GM19035 (cell line): ENCODE results near the gene RASGRP2.

Experiments used
- ATAC-seq: cut with Tn5 transposase; IDR thresholded peaks from one replicate; pipeline ENCODE4 v1.9.1; 2021; ENCODE audit not compliant: unreplicated experiment

RASGRP2 gene

DNA sequence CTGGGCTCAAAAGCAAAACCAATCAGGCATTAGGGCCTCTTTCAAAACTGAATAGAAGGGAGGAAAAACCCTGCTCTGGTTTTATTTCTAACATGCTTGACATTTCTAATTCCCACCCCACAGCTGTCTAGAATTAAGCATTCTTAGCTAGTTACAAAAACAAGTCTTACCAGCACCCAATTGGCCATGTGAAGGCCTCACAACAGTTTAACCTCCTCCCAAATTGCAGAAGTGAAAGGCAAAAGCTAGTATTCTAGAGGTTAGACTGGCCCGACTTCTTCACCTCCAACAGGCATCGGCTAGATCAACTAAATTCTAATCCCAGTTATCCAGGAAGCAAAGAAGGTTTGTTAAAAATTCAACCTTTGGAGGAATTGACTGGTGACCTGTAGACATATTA is 27.9 kb upstream of the RASGRP2 start:
- ATAC-seq: no peak

DNA sequence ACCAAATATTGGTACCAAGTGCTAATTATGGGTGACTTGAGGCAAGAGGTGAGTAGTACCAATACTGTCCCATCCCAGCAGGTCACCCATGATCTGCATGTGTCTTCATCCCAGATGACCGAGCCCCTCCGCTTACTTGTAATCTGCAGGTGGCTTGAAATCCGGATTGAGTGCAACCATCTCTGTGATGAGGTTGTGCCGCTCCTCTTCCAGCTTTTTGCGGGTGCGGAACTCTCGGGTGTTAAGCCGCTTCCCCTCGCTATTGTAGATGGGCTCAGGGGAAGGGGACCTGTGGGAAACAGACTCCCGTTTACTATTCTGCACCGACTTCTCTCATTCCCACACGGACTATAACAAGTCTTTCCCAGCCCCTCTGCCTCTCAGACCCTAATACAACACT is 26.2 kb upstream of the RASGRP2 start:
- no peak for ATAC-seq

DNA sequence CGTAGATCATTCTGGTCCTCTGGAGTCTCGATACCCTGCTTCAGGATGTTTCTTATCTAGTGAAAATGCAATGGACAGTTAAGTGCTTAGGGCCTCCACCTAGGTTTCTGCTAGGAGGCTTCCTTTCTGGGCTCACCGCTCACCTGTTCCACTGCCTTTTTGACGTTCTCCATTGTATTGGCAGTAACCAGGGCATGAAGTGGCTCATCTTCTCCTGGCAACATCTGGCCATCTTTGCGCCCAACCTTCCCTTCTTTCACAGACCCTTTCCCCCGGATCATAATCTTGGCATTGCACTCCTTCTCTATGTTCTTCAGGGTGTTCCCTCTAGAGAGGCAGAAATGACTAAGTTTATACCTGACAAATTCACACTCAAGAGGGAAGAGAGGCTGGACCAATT is 25.3 kb upstream of the RASGRP2 start:
- ATAC-seq: no peak

- ATAC-seq: no peak
Measured at GRCh38 chr11:64768300-64768694, 24.4 kb upstream of the RASGRP2 start.

DNA sequence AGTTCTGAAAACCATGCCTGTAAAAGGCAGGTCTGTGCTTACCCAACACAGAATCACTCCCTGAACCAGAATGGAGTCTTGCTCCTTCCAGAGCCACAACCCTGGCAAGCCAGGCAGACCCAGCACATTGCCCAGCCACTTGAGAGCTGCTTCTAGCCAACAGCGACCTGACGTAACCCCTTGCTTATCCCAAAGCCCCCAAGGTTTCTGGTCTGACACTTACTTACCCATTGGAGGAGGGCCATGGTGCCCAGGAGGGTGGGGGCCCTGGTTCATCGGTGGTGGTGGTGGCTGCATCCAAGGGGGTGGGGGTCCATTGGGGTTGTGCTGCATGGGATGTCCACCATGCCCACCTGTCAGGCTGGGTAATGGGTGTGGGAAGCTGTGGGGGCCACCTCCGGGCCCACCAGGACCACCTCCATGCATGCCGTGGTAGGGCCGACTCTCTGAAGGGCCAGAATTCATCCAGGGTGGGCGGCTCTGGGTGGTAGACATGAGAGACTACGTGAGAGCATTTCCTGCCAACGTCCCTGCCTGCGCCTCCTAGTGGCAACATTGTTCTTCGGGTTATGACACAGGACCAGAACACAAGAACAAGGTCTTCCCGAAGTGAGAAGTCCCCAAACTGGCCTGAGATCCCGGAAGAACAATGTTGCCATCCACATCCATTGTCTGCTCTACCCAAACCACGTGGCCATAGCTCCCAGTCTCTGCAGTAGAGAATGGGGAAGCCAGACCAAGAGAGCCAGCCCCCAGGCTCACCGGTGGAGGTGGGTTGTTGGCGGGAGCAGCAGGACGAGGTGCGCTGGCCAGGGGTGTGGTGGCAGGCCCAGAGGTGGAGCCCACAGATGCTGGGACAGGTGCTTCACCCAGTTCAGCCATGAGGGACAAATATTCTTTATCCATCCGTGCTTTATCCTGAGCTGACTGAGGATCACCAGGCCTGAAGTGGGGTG is 23.7 kb upstream of the RASGRP2 start:
- no peak for ATAC-seq

- no peak for ATAC-seq
Measured at GRCh38 chr11:64766881-64767280, 22.9 kb upstream of the RASGRP2 start.

DNA sequence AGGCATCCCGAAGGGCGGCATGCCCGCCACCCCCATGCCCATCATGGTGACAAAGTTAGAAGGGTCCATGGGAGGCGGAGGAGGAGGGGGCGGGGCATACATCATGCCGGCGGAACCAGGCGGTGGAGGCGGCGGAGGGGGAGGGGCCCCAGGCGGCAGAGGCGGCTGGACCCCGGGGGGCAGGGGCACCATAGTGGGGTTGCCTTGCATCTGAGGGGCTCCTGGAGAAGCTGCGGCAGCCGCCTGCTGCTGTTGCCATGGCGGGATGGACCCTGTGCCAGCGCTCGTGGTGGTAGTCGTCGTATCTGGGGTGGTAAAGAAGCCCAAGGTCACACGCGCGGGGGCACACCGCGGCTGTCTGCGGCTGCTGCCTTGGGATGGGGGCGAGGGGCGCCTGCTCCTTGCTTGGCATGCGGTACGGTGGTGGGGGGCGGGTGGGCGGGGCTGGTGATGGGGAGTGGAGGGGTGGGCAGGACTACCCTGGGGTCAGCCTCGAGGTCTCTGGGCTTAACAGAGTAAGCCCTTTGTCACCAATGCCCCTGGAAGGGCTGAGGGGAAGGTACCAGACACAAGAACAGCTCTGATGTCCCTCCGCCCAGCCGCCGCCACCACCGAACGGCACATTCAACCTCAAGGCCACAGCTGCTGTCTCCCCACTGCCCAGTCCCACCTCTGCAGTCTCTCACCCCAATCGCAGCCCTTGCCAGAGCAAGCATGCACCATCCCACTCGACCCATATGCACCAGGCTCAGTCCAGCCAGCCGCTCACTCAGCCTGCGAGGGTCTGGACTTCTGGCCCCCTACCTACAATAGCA is 22.1 kb upstream of the RASGRP2 start:
- ATAC-seq: no peak

- no peak for ATAC-seq
Measured at GRCh38 chr11:64765291-64765850, 21.4 kb upstream of the RASGRP2 start.

DNA sequence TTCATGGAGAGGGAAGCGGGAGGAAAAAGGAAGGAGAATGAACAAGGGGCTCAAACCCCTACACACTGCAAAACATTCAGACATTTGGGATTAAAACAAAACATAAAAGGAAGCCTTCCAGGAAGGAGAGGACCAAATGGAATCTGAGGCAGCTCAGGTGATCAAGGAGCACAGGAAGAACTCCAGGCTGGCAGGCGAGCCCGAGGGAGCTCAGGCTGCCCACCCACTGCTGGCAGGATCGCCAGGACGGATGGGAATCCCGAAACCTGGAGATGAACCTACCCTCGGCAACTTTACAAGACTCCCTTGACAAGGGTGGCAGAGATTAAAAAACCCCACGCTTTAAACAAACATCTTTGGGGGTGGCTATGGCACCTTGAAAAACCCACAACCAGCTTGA is 20.8 kb upstream of the RASGRP2 start:
- ATAC-seq: no peak

DNA sequence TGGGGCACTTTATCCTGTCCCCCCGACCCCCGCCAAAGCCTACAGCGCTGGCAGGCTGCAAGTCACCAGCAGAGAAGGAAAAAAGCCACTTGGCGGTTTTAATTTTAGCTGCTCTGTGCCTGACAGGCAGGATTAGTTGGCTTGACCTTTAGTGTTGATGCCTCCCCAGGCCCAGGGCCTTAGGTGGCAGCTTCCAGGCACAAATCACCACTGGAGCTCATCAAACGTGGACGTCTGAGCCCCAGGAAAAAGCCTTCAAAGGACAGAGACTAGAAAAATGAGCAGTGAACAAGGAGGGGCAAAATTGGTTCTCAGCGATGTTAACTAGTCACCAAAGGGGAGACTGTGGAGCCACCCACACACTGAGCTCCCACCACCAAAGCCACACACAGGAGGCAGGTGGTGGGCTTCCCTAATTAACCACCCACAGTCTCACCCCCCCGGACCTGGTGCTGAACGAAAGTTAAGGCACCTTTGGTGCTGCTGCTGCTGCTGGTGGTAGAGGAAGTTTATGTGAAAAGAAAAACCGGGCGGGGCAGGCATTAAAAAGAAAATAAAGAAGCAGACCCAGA is 20.2 kb upstream of the RASGRP2 start:
- ATAC-seq: no peak

DNA sequence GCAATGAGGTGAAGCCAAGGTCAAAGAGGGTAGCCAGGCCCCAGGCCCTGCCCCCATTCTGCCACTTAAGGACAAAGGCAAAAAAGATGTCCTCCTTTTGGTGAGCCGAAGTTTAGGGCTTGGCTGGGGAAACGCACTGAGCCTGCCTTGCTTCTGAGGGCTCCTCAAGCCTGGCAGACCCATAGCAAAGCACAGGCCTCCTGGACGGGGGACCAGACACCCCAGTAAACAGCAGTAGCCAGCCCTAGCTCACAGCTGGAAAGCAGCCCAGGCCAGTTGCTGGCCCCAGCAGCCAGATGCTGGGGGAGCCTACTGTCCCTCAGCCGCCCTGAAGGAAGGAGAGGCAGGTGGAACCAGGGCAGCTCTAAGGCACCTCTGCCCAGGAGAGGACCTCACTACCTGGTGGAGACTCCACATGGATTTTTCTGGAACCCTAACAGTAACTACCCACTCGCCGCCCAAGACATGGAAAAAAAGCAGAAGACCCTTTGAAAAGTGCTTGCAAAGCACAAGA is 19.6 kb upstream of the RASGRP2 start:
- no peak for ATAC-seq

DNA sequence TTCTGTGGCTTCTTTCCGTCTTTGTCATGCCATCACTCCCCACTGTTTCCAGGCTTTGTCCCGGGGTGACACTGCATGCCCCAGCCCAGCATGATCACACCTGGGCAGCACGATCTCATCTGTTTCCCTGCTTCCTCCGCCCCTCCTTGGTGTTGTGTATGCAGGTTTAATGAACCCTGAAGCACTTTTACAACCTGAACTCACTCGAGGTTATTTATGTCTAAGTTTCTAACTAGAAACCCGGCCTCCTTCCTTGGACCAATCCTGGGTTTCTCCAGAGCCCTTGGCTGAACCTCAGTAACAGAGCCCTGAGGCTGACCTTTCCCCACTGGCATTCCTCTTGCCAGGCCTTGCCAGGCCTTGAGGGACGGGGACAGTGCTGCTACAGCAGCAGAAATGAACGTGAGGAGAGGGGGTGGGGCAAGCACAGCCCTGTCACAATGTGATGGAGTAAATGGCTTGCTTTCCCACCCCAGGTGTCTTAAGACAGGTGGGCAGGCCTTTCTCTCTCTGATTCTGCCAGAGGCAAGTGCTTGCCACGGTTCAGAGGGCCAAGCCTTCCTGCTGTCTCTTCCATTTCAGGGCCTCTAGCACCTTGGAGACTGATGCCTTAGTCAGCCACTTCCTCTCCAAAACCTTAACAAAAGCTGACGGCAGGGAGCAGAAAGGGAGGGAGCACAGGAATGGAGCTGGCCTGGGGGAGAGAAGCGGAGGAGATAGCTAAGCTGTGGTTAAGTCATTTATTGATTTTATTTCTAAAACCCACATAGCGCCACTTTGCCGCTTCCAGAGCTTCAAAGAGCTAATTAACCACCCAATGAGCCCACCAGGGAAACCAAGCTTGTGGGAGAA is 19.0 kb upstream of the RASGRP2 start:
- no peak for ATAC-seq

GRCh38 chr11:64762277-64762673 is 18.3 kb upstream of the RASGRP2 start:
- ATAC-seq: no peak

GRCh38 chr11:64760759-64761420 is 16.9 kb upstream of the RASGRP2 start:
- ATAC-seq: no peak

- ATAC-seq: no peak
Measured at GRCh38 chr11:64759722-64760719, 16.1 kb upstream of the RASGRP2 start, which contains the start of gene PYGM. TSS of gene PYGM (minus strand) at chr11:64759974. CDS start at chr11:64759898, 76 bp downstream.

DNA sequence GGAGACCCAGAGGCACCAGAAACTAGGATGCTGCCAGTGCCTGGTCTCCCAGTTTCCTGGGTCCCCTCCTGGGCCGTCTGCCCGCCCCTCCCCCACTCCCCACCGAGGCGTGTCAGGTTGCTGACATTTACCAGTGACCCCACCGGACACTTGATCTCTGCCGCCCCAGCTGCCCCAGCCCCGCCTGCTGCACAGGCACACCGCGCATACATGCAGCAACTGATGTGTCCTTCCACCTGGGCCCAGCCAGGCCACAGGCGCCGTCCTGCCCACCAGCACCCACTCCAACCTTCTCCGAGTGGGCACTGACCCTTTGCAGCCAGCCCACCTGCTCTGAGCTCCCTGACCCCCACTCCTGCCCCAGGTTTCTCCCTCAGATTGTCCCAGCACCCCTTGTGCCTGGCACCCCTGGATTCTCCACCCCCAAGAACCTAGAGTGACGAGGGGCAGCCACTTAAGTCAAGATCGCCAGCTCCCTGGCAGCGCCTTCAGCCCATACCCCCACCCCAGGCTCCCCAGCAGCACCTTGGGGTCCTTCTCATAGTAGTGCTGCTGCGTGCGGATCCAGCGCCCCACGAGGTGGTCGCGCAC is 15.3 kb upstream of the RASGRP2 start:
- ATAC-seq: no peak

DNA sequence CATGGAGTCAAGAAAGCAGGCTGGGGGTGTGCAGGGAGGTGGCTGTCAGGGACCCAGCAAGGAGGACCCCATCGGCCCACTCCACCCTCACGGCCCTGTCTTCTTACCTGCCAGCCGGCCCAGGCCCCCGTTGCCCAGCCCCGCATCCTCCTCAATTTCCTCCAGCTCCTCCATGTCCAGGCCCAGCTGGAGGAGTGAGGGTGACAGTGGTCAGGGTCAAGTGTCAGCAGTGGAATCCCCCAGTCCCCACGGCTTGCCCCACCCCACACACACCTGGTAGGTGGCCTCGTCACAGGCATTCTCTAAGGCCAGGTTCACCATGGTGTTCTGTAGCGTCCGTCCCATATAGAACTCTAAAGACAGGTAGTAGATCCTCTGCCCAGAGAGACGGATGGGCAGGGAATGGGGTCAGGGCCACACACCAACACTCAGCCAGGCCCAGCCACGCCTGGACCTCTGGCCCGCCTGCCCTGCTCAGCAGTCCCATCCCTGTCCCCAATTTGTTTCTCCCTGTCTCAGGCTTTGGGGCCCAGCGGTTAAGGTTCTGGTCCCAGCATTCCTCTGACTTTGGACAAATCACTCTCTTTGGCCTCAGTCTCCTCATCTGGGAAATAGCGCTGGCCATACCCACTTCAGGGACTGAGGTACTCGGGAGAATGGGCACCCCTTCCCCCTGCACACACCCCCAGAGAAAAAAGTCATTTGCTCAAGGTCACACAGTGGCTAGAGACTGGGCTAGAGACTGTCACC is 14.6 kb upstream of the RASGRP2 start:
- no peak for ATAC-seq
